Brain microvascular endothelial cell (primary cell): ENCODE measurements around the gene PLA2G6.

Experiments
- DNase-seq: peaks from one replicate; pipeline ENCODE4 v3.0.0-alpha.2; 2020
- H3K27ac ChIP-seq: fragments of 250-450 bp; sonication (Bioruptor Pico); 2 replicates; pipeline ENCODE4 v1.5.1; 2020; ENCODE audit warnings: mild to moderate bottlenecking, moderate library complexity
- H3K27me3 ChIP-seq: fragments of 250-450 bp; sonication (Bioruptor Pico); replicated peaks from 2 replicates; pipeline ENCODE4 v1.5.1; 2020; ENCODE audit warnings: mild to moderate bottlenecking
- H3K36me3 ChIP-seq: fragments of 250-450 bp; sonication (Bioruptor Pico); replicated peaks from 2 replicates; pipeline ENCODE4 v1.5.1; 2020; ENCODE audit warnings: mild to moderate bottlenecking
- H3K4me3 ChIP-seq: 2 replicates; pipeline ENCODE4 v1.5.1; 2011; ENCODE audit warnings: low read depth, mild to moderate bottlenecking, control low read depth, low read length, moderate library complexity
- in situ Hi-C: cut with HindIII; loops from 2 replicates; pipeline ENCODE4 v1.10.0; 2017; ENCODE audit warnings: low sequenced_read_pairs, low pct_ligation_motif_present
- TF ChIP-seq, protein P1 (sequence below): IDR thresholded peaks from 2 replicates; pipeline ENCODE4 v1.5.1; 2011; ENCODE audit warnings: low read depth, mild to moderate bottlenecking, moderate library complexity, low read length, control low read depth, inconsistent platforms; ENCODE audit errors: missing control alignments

Gene PLA2G6

DNA sequence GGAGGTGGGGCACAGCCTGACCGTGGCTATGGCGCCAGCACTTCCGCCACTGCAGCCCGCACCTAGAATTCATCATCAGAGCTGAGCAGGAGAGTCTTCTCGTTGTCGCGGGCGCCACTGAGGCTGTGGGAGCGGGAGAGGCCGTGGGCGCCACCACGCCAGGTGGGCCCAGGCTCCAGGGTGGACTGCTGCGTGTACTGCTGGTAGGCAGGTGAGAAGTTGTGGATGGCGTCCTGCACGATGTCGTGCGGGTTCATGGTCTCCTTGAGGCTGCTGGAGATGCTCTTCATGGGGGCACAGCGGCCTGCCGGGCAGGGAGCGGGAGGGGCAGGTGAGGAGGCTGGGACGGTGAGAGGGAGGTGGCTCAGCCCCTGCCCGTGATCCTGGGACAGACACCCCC lies 39.8 kb upstream of the PLA2G6 start:
- in situ Hi-C loops: no loop called here
- Histone ChIP-seq H3K27ac (no peak overlapping the region), H3K4me3 (no peak overlapping the region), H3K36me3 (peaks cover 45% of the 10 kb centered on the region), H3K27me3 (no peaks in the 10 kb centered on the region)
- no peak for DNase-seq
- TF ChIP-seq, protein P1, sequence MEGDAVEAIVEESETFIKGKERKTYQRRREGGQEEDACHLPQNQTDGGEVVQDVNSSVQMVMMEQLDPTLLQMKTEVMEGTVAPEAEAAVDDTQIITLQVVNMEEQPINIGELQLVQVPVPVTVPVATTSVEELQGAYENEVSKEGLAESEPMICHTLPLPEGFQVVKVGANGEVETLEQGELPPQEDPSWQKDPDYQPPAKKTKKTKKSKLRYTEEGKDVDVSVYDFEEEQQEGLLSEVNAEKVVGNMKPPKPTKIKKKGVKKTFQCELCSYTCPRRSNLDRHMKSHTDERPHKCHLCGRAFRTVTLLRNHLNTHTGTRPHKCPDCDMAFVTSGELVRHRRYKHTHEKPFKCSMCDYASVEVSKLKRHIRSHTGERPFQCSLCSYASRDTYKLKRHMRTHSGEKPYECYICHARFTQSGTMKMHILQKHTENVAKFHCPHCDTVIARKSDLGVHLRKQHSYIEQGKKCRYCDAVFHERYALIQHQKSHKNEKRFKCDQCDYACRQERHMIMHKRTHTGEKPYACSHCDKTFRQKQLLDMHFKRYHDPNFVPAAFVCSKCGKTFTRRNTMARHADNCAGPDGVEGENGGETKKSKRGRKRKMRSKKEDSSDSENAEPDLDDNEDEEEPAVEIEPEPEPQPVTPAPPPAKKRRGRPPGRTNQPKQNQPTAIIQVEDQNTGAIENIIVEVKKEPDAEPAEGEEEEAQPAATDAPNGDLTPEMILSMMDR: no peak

DNA sequence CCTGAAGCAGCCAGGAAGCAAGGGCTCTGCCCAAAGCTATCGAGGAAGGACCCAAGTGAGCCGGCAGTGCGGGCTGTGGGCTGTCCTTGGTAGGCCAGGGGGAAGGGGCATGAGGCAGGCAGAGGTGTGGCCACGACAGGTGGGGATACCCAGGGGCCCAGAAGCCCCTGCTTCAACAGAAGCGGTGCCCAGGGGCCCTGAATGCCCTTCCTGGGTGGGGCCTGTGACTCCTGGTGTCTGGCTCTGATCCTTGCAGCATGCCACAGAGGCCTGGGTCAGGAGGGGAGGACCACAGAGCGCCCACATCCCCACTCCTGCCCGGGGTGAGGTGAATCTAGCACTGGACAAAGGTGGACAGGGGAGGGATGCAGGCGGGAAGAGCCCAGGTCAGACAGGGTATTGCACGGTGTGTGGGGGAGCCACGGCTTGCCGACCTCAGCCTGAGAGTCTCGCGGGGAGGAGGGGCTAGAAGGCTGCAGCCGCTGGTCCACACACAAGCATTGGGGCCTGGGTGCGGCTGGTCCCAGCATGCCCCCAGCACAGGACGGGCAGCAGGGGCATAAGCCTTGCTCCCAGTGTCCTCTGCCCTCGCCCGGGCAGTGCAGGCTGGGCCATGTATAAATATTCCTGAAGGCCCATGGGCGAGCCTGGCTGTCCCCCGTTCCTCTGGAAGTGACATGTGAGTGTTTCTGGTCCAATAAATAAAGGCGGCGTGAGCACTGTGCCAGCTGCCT lies 39.2 kb upstream of the PLA2G6 start:
- Histone ChIP-seq H3K27ac (no peak overlapping the region), H3K27me3 (no peaks in the 10 kb centered on the region), H3K4me3 (no peak overlapping the region), H3K36me3 (peaks cover 42% of the 10 kb centered on the region)
- DNase-seq: no peak
- in situ Hi-C loops: no loop called here
- TF ChIP-seq, protein P1: no peak

DNA sequence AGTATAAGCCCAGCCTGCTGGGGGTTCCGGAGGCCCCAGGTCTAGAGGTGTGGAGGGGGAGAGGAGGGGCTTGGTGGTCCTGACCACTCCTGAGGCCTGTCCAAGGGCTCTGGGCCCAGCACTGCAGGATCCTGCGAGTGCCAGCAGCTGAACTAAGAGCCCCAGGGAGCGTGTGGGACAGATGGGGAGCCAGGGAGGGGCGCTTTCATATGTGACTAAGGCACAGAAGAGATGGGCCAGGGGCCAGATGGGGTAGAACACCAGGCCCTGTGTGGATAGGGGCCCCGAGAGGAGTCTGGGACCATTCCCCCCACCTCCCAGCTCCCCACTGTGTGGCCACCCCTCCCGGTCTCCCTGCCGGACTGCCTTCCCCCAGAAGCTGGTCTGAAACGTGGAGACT lies 38.5 kb upstream of the PLA2G6 start:
- Histone ChIP-seq H3K4me3 (no peak overlapping the region), H3K27ac (no peak overlapping the region), H3K27me3 (no peaks in the 10 kb centered on the region), H3K36me3 (peaks cover 39% of the 10 kb centered on the region)
- TF ChIP-seq, protein P1: no peak
- DNase-seq: no peak
- in situ Hi-C loops: no loop called here

DNA sequence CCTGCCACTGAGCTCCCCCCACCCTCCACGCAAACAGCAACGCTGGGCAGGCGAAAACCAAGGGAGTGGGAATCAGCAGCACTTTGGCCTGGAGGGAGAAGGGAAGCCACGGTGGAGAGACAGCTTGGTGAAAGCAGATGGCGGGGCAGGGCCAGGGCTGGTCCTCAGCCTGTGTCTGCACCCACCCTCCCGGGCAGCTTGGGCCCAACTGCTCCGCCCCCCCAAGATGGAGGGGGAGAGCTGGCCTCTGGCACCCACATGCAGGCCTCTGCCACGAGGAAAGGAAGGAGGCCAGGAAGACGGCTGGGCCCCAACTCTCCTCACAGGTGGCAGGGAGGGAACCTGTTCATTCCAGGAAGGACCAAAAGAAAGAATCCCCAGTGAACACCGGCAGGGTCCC lies 38.0 kb upstream of the PLA2G6 start:
- in situ Hi-C loops: no loop called here
- TF ChIP-seq, protein P1: no peak
- peak overlapping the region; percentile 92 for H3K27ac ChIP-seq
- H3K27me3 ChIP-seq: no peaks in the 10 kb centered on the region
- DNase-seq: no peak
- no peak overlapping the region for H3K4me3 ChIP-seq
- peaks cover 38% of the 10 kb centered on the region for H3K36me3 ChIP-seq

DNA sequence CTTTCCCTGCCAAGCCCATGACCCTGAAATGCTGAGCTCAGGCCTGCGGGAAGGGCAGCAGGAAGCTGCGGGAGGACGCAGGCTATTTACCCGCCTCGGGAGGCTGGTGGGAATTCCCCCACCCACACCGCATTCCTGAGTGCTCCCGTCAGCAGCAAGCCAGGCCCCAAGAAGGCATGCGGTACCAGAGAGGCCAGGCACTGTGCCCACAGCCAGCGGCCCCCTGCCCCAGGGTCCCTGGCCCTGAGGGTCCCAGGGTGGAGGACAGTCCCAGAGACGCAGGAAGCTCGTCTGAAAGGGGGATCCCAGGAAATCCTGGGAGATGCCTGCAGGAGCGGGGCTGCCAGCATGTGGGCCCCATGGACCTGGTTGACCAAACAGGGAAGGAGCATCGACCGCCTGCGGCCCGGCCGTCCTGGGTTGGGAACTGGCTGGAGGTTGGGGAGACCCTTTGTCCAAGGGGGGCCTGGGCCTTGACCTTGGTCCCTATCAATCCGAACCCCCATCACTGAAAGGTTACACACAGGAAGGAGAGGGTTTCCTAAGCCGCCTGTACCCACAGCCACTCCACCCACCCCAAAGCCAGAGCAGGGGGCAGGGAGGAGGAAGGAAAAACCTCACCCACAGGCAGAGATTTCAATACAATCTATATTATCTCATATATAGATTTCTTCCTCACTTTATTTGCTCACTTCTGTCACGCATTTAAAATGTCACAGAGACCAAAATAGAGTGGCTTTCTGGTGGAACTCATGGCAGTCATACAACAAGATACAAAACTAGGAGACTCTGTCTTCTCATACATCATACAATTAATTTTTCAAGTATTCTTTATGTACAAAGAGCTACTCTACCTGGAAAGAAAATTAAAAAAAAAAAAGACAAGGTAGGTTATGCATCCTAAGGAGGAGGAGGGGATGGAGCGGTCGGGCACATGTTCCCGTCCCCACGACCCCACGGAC lies 37.3 kb upstream of the PLA2G6 start:
- in situ Hi-C loops: no loop called here
- Histone ChIP-seq H3K36me3 (peaks cover 34% of the 10 kb centered on the region), H3K27me3 (no peaks in the 10 kb centered on the region), H3K27ac (peak overlapping the region; percentile 92), H3K4me3 (no peak overlapping the region)
- peak; percentile 90 for DNase-seq
- TF ChIP-seq, protein P1: no peak
